Measurements from ENCODE around the gene AP1M1.

AP1M1 gene

DNA sequence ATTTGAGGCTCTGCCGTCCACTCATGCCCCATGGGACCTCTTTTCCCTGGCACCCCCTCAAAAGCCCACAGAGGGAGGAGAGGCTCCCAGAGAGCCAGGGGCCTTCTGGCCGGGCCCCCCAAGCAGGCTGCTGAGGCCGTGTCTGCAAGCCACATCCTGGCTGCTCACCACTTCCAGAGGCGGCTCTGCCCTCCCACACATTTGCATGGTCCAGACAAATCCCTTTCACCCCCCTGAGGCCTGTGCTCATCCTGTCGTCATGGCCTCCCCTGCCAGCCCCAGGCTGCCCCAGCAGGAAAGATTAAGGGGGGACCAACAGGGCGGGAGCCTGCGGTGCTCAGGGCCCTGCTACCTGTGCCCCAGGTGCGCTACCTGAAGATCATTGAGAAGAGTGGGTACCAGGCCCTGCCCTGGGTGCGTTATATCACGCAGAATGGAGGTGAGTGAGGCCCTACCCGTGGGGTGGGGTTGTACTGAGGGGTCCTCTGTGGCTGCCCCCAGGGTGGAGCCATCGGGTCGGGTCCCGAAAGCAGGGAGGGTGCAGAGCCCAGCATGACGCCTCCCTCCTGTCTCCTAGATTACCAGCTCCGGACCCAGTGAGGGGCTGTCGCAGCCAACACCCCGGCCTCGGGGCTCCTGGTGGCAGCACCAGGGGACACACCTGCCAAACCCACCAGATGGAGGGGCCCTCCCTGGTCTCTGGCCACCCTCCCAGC, 36.3 kb downstream of the AP1M1 start:
- no peak overlapping the region for H3K4me3 ChIP-seq (ENCODE audit: low read length)
- no peak overlapping the region for H2BK120ac ChIP-seq (ENCODE audit: low read depth, low read length)
- H3K36me3 ChIP-seq (ENCODE audit: control insufficient read depth, insufficient read depth, low read length) = no peaks in the 10 kb centered on the region
- no peak for DNase-seq
- H4K5ac ChIP-seq (ENCODE audit: low read length) = no peak overlapping the region
- H2BK5ac ChIP-seq (ENCODE audit: low read length) = no peak overlapping the region
- H3K27ac ChIP-seq (ENCODE audit: low read depth, low read length) = no peak overlapping the region
- WGBS (ENCODE audit: extremely low coverage, insufficient coverage, low lambda C conversion rate) = no CpG with 5 or more reads among the region's 19 CpGs
- H3K79me2 ChIP-seq (ENCODE audit: control insufficient read depth, insufficient read depth, low read length) = no peaks in the 10 kb centered on the region
- no peak overlapping the region for H2AK5ac ChIP-seq (ENCODE audit: low read length)
- no peaks in the 10 kb centered on the region for H3K27me3 ChIP-seq (ENCODE audit: insufficient read depth, low read length, poor library complexity)
- H3K56ac ChIP-seq (ENCODE audit: low read length) = no peak overlapping the region
- H4K8ac ChIP-seq (ENCODE audit: low read depth, low read length) = no peak overlapping the region
- no peak overlapping the region for H3K18ac ChIP-seq (ENCODE audit: low read length)
- no peaks in the 10 kb centered on the region for H3K79me1 ChIP-seq (ENCODE audit: low read length)
- H3K4ac ChIP-seq (ENCODE audit: low read depth, low read length) = no peak overlapping the region
- no peak overlapping the region for H3K9ac ChIP-seq (ENCODE audit: low read length)
- no peak overlapping the region for H3K4me2 ChIP-seq (ENCODE audit: low read length)
- no peak overlapping the region for H2BK15ac ChIP-seq (replicated peaks; ENCODE audit: low read depth)
- H3K23ac ChIP-seq (ENCODE audit: low read length) = no peak overlapping the region
- no peaks in the 10 kb centered on the region for H3K4me1 ChIP-seq (ENCODE audit: control insufficient read depth, low read depth, low read length)

DNA sequence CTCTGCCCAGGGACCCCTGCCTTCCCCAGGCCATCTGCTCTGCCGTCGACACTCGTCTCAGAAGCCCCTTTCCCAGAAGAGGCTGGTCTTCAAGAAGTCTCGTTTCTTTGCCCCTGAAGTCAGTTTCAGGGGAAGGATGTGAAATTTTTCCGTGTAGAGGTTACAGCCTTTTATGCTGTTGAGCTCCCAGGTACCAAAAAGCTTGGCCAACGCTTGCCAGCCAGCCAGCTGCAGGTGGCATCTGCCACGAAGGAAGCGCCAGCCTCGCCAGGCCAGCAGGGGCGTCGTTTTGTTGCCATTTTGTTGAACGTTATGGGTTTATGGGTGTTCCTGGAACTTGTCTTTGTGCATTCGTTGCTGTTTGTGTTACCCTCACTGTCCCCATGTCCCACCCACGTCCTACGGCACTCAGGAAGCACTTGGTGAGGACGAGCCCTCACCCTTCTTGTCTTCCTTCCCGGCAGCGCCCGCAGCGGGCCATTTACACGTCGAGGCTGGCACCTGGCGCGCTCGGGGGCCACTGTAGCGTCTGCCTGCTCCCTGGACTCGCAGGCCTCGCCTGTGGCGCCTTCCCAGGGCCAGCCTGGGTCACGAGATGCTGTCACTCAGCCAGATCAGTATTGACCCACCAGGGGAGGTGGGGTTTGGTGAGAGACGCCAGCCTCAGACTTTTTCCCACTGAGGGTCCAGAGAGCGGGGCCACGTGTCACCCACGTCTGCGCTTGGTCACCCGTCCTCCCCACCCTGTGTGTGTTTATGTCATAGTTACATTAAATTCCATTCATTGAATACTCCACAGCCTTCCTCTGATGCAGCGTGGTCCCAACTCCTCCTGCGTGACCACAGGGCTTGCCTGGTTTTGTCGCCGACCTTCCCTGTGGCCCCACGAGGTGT, 37.1 kb downstream of the AP1M1 start:
- Histone ChIP-seq H3K18ac (ENCODE audit: low read length) (no peak overlapping the region), H3K4me1 (ENCODE audit: control insufficient read depth, low read depth, low read length) (no peaks in the 10 kb centered on the region)
- no CpG with 5 or more reads among the region's 41 CpGs for WGBS (ENCODE audit: extremely low coverage, insufficient coverage, low lambda C conversion rate)

DNA sequence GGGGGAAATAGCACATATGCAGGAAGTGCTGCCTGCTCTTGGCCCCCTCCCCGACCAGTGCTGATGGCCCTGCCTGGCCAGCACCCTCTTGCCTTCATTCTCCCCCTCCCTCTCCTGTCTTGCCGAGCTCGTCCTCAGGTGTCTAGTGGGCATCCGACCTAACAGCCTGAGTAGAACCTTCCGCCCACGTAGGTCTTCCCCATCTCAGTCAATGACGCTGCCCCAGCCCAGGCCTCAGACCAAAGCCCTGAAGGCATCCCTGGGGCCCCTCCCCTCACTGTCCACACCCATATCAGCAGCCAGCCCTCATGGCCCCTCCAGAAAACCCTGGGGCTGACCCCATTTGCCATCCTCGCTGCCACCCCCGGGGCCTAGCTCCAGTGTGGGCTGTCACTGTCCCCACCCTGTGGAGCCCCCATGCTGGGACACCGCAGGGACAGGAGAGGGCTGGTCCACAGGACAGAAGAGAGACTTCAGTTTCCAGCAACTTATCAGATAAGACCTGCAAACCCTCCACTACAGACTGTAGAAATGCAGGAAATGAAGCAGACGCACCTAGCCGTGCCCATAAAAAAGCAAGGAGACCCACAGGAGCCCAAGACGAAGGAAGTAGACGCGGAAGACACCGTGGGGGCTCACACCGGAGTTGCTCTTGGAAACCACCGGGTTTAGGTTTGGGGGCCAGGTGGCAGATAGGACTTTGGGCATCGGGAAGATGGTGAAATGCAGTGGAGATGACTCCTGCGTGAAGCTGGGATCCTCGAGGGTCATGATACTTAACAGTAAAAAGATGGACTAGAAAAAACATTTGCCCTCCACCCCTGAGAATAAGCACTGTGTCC, 38.3 kb downstream of the AP1M1 start:
- no peak overlapping the region for H3K4me2 ChIP-seq (ENCODE audit: low read length)
- no peaks in the 10 kb centered on the region for H3K27me3 ChIP-seq (ENCODE audit: insufficient read depth, low read length, poor library complexity)
- no peak overlapping the region for H4K5ac ChIP-seq (ENCODE audit: low read length)
- H2AK5ac ChIP-seq (ENCODE audit: low read length) = no peak overlapping the region
- no peak overlapping the region for H3K9ac ChIP-seq (ENCODE audit: low read length)
- no CpG with 5 or more reads among the region's 21 CpGs for WGBS (ENCODE audit: extremely low coverage, insufficient coverage, low lambda C conversion rate)
- DNase-seq = no peak
- no peaks in the 10 kb centered on the region for H3K36me3 ChIP-seq (ENCODE audit: control insufficient read depth, insufficient read depth, low read length)
- H3K18ac ChIP-seq (ENCODE audit: low read length) = no peak overlapping the region
- no peak overlapping the region for H2BK15ac ChIP-seq (replicated peaks; ENCODE audit: low read depth)
- H3K23ac ChIP-seq (ENCODE audit: low read length) = no peak overlapping the region
- no peaks in the 10 kb centered on the region for H3K4me1 ChIP-seq (ENCODE audit: control insufficient read depth, low read depth, low read length)
- no peak overlapping the region for H3K56ac ChIP-seq (ENCODE audit: low read length)
- H3K4ac ChIP-seq (ENCODE audit: low read depth, low read length) = no peak overlapping the region
- H4K8ac ChIP-seq (ENCODE audit: low read depth, low read length) = no peak overlapping the region
- no peak overlapping the region for H3K27ac ChIP-seq (ENCODE audit: low read depth, low read length)
- H3K79me2 ChIP-seq (ENCODE audit: control insufficient read depth, insufficient read depth, low read length) = no peaks in the 10 kb centered on the region
- no peak overlapping the region for H2BK5ac ChIP-seq (ENCODE audit: low read length)
- no peaks in the 10 kb centered on the region for H3K79me1 ChIP-seq (ENCODE audit: low read length)
- H3K4me3 ChIP-seq (ENCODE audit: low read length) = no peak overlapping the region
- H2BK120ac ChIP-seq (ENCODE audit: low read depth, low read length) = no peak overlapping the region

More for the DNA sequence above, 37.1 kb downstream of the AP1M1 start:
- Histone ChIP-seq H3K27me3 (ENCODE audit: insufficient read depth, low read length, poor library complexity) (no peaks in the 10 kb centered on the region), H3K79me2 (ENCODE audit: control insufficient read depth, insufficient read depth, low read length) (no peaks in the 10 kb centered on the region), H3K9ac (ENCODE audit: low read length) (no peak overlapping the region), H3K36me3 (ENCODE audit: control insufficient read depth, insufficient read depth, low read length) (no peaks in the 10 kb centered on the region), H3K4me2 (ENCODE audit: low read length) (no peak overlapping the region), H2BK120ac (ENCODE audit: low read depth, low read length) (no peak overlapping the region), H2AK5ac (ENCODE audit: low read length) (no peak overlapping the region), H3K23ac (ENCODE audit: low read length) (no peak overlapping the region), H3K56ac (ENCODE audit: low read length) (no peak overlapping the region), H2BK5ac (ENCODE audit: low read length) (no peak overlapping the region), H3K4ac (ENCODE audit: low read depth, low read length) (no peak overlapping the region), H3K79me1 (ENCODE audit: low read length) (no peaks in the 10 kb centered on the region), H4K5ac (ENCODE audit: low read length) (no peak overlapping the region), H3K27ac (ENCODE audit: low read depth, low read length) (no peak overlapping the region), H3K4me3 (ENCODE audit: low read length) (no peak overlapping the region), H4K8ac (ENCODE audit: low read depth, low read length) (no peak overlapping the region), H2BK15ac (replicated peaks; ENCODE audit: low read depth) (no peak overlapping the region)
- no peak for DNase-seq

- H2BK15ac ChIP-seq (replicated peaks; ENCODE audit: low read depth) = no peak overlapping the region
- H4K8ac ChIP-seq (ENCODE audit: low read depth, low read length) = no peak overlapping the region
- no peaks in the 10 kb centered on the region for H3K27me3 ChIP-seq (ENCODE audit: insufficient read depth, low read length, poor library complexity)
- H3K4ac ChIP-seq (ENCODE audit: low read depth, low read length) = no peak overlapping the region
- no peak overlapping the region for H2AK5ac ChIP-seq (ENCODE audit: low read length)
- no peak overlapping the region for H4K5ac ChIP-seq (ENCODE audit: low read length)
- no peak overlapping the region for H3K9ac ChIP-seq (ENCODE audit: low read length)
- no peak overlapping the region for H3K18ac ChIP-seq (ENCODE audit: low read length)
- no peaks in the 10 kb centered on the region for H3K79me2 ChIP-seq (ENCODE audit: control insufficient read depth, insufficient read depth, low read length)
- no peaks in the 10 kb centered on the region for H3K36me3 ChIP-seq (ENCODE audit: control insufficient read depth, insufficient read depth, low read length)
- H2BK5ac ChIP-seq (ENCODE audit: low read length) = no peak overlapping the region
- DNase-seq = no peak
- H3K23ac ChIP-seq (ENCODE audit: low read length) = no peak overlapping the region
- no peak overlapping the region for H3K4me3 ChIP-seq (ENCODE audit: low read length)
- no peak overlapping the region for H2BK120ac ChIP-seq (ENCODE audit: low read depth, low read length)
- no peak overlapping the region for H3K4me2 ChIP-seq (ENCODE audit: low read length)
- H3K4me1 ChIP-seq (ENCODE audit: control insufficient read depth, low read depth, low read length) = no peaks in the 10 kb centered on the region
- no peak overlapping the region for H3K56ac ChIP-seq (ENCODE audit: low read length)
- no CpG with 5 or more reads among the region's 2 CpGs for WGBS (ENCODE audit: extremely low coverage, insufficient coverage, low lambda C conversion rate)
- H3K27ac ChIP-seq (ENCODE audit: low read depth, low read length) = no peak overlapping the region
- H3K79me1 ChIP-seq (ENCODE audit: low read length) = no peaks in the 10 kb centered on the region
These were observed 46.4 kb downstream of the AP1M1 start for GRCh38 chr19:16244091-16244490.

GRCh38 chr19:16247353-16248182, 49.9 kb downstream of the AP1M1 start:
- no peak overlapping the region for H3K4me2 ChIP-seq (ENCODE audit: low read length)
- no peak overlapping the region for H3K4ac ChIP-seq (ENCODE audit: low read depth, low read length)
- H3K56ac ChIP-seq (ENCODE audit: low read length) = no peak overlapping the region
- no peak overlapping the region for H2AK5ac ChIP-seq (ENCODE audit: low read length)
- no peak overlapping the region for H3K18ac ChIP-seq (ENCODE audit: low read length)
- H3K27me3 ChIP-seq (ENCODE audit: insufficient read depth, low read length, poor library complexity) = no peaks in the 10 kb centered on the region
- H3K36me3 ChIP-seq (ENCODE audit: control insufficient read depth, insufficient read depth, low read length) = no peaks in the 10 kb centered on the region
- H3K9ac ChIP-seq (ENCODE audit: low read length) = no peak overlapping the region
- H2BK120ac ChIP-seq (ENCODE audit: low read depth, low read length) = no peak overlapping the region
- peak; percentile 87 for DNase-seq
- no CpG with 5 or more reads among the region's 18 CpGs for WGBS (ENCODE audit: extremely low coverage, insufficient coverage, low lambda C conversion rate)
- no peaks in the 10 kb centered on the region for H3K79me1 ChIP-seq (ENCODE audit: low read length)
- no peak overlapping the region for H3K4me3 ChIP-seq (ENCODE audit: low read length)
- H3K4me1 ChIP-seq (ENCODE audit: control insufficient read depth, low read depth, low read length) = no peaks in the 10 kb centered on the region
- no peak overlapping the region for H3K27ac ChIP-seq (ENCODE audit: low read depth, low read length)
- H3K79me2 ChIP-seq (ENCODE audit: control insufficient read depth, insufficient read depth, low read length) = no peaks in the 10 kb centered on the region
- no peak overlapping the region for H2BK5ac ChIP-seq (ENCODE audit: low read length)
- H3K23ac ChIP-seq (ENCODE audit: low read length) = no peak overlapping the region
- no peak overlapping the region for H2BK15ac ChIP-seq (replicated peaks; ENCODE audit: low read depth)
- no peak overlapping the region for H4K8ac ChIP-seq (ENCODE audit: low read depth, low read length)
- no peak overlapping the region for H4K5ac ChIP-seq (ENCODE audit: low read length)
